Stimulated activated CD4-positive, alpha-beta T cell treated with anti-CD3 and anti-CD28 coated beads, Interleukin-15, amount 100 ng/mL, for 1 hour (primary cell): ENCODE results near the gene ACTL8.

Experiments used
- DNase-seq, 2 donors: peaks; one replicate each; pipeline ENCODE4 v3.0.0-alpha.2; 2020; ENCODE audit warnings: low read depth in 1 of 2, low spot score in 1 of 2

Gene ACTL8

GRCh38 chr1:17768651-17769241 lies 13.6 kb downstream of the ACTL8 start:
- no peak for DNase-seq

DNA sequence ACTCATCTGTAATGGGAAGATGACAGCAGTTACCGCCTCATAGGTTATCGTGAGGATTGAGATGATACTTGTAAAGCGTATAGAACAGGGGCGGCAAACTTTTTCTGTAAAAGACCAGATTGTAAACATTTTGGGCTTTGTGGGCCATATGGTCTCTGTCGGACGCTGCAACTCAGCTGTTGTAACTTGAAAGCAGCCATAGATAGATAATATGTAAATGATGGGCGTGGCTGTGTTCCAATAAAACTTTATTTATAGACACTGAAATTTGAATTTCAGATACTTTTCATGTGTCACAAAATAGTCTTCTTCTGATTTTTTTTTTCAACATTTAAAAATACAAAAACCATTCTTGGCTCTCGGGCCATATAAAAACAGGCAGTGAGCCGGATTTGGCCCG lies 15.8 kb downstream of the ACTL8 start:
- no peak for DNase-seq

DNA sequence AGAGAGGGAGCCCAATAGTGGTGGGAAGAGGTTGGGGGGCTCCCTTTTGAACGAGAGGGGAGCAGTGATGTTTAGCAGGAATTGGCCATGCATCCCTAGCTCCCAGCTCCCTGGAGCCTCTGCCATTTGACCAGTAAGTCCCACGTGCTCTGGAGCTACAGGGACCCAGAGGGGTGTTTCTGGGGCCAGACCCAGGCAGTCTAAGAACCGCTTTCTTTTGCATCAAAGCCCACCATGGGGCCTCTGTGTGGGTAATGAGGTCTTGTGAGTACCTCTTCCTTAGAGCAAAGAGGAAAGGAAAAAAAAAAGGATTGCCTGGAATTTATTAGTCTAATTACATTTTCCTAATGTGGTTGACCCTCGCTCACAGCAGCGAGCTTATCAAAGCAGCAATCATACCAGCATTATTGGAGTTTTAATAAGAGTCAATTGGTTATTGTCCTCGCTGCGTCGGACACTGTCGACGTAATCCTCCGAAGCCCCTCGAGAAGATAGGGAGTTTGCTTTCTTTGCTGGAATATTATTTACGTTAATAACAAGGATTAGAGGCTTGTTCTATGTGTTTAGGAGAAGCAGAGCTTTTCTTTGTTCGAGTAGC lies 17.6 kb downstream of the ACTL8 start:
- DNase-seq, result no peak

GRCh38 chr1:17773591-17774326 lies 18.6 kb downstream of the ACTL8 start:
- DNase-seq, result no peak

GRCh38 chr1:17774452-17774851 lies 19.3 kb downstream of the ACTL8 start:
- DNase-seq, result no peak

GRCh38 chr1:17775796-17776195 lies 20.7 kb downstream of the ACTL8 start:
- DNase-seq, result no peak

GRCh38 chr1:17776426-17776825 lies 21.3 kb downstream of the ACTL8 start:
- no peak for DNase-seq

- no peak for DNase-seq
Measured at GRCh38 chr1:17777330-17777729, 22.2 kb downstream of the ACTL8 start.

- no peak for DNase-seq
Measured at GRCh38 chr1:17777818-17778217, 22.7 kb downstream of the ACTL8 start.

- DNase-seq, result no peak
Measured at GRCh38 chr1:17780916-17781315, 25.8 kb downstream of the ACTL8 start.

DNA sequence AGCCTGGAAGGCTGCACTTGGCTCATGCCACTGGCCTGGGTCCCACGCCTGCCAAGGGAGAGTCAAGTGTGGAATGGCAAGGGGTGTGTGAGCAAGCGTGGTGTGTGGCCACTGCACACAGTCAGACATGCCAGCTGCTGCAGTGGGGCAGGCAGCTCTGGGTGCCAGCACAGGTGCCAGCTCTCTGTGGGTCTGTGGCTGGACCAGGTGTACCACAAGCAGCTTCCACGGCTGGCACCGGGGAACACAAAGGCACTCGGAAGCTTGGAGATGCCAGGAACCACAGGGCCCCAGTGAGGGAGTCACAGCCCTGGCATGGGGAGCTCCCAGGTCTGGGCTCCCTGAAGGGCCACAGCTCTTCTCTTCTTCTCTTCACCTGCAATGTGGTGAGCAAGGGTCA lies 34.8 kb downstream of the ACTL8 start:
- no peak for DNase-seq

GRCh38 chr1:17790383-17791054 lies 35.4 kb downstream of the ACTL8 start:
- no peak for DNase-seq

DNA sequence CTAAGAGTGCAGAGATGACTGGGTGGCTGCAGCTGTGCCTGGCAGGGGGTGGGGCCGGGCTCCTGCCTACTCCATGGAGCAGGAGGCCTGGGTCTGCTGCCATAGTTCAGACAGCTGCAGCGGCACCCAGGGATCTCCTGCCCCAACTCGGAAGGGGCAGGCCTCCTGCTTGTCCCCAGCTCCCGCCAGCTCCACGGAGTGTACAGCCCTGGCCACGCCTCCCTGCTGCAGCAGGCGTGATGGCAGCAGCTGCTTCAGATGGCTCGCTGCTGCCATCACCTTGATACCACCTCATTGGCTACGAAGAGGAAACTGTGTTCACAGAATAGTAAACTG lies 35.9 kb downstream of the ACTL8 start:
- no peak for DNase-seq

DNA sequence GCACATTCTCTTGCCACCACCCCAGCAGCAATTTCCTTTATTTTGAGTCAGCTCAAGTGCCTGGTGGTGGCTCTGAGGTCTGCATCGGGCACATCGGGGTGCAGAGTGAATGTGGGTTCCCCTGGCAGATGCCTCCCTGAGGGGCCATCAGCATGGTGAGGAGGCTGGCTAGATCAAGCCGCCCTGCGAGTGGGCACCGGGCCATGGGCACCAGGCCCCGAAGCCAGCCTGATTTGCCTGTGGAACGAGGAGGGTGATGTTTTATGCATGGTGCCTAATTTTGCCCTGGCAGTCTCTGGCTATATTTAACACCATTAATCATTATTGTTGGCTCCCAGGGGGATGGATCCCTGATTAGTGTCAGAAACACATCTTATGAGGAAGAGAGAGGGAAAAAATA lies 36.3 kb downstream of the ACTL8 start:
- no peak for DNase-seq

DNA sequence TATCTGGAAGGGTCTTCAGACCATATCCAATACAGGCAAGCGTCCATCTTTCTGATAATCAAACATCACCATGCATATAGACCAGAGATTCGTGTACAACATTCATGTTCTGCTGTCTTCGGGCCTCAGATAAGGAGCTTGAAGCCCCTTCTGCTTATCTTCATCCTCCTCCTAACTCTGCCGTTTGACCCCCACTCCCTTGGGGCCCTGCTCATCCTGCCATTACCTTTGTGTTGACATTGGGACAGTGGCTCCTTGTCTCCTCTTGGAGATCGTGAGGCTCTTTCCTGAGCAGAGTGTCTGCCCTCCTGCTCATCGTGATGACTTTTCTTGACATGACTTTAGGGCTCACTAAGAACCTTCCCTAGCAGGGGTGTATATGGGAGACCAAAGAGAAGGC lies 37.3 kb downstream of the ACTL8 start:
- DNase-seq, result no peak

DNA sequence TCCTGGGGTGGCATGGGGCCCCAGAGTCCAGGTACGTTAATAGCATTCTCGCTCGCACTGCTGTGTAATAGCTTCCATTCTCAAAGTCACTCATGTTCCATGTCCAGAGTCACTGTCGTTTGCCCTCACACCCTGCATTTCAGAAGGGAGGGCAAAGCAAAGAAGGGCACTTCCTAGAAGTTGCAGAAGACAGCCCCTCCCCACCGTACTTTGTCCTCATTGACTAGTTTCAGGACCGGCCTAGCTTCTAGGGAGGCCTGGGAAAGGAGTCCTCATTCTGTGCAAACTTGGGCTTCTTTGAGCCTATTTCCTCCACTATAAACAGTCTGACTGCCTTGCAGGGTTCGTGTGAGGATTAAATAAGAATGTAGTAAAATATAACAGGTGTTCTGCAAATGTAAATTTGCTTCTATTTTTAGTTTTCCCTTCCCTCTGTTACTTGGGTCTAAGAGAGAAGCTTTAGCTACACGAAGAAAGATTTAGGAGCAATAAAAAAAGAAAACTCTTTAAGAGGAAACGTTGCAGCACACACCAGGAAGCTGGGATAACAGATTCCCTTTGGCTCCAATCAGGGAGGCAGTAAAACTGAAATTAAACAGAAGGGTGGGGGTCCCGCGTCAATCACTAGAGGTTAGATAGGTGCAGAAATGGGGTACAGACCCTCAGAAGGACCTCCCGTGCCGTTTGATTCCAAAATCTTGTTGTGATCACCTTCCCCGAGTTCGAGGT lies 40.1 kb downstream of the ACTL8 start:
- no peak for DNase-seq

DNA sequence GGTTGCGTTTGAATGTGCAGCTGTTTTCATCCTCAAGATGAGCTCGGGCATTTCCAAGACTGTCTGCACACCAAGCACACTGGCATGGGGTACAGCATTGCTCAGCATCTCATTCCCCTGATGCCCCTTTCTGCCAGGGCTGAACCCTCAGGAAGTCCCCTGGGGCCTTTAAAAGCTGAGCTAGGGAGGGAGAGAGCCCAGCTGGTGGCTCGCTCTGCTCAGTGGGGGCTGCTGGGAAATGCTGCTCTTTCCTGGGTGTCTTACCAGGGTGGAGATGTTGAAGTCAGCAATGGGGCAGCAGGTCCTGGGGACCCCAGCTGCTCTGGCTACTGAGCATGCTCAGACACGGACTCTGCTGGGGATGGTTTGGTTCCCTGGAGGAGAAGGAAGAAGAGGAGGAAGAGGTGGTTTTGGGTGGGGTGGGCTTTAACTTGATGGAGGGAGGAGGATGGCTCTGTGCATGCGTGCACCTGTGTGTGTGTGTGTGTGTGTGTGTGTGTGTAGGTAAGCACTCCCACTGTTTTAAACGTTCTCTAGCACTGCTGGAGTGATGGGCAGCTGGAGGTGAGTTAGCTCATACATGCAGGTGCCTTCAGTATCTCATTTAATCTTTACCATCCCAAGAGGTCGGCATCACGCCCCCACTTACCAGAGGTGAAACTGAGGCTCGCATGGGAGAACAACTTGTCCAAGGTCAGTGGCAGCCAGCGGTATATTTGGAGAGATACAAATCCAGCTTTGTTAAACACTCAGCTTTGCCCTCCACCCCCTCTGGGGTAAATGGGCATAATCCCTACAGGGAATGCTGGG lies 40.9 kb downstream of the ACTL8 start:
- DNase-seq, result no peak

DNA sequence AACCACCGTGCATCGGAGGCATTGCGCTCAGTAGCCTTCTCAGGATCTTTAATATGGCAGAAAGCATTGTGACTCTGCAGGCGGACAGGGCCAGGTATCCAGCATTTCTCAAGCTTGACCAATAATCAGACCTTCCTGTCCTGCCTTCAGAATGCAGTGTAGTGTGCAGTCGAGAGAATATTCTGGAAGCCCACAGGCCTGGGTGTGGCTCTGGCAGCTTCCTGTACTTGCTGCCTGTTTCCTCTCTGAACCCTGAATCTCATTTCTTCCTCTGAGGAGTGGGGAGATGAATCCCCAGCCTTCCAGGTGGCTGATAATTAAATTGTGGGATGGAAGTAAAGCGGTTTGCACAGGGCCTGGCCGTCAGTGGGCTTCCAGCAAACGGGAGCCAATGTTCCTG lies 42.3 kb downstream of the ACTL8 start:
- DNase-seq, result no peak

DNA sequence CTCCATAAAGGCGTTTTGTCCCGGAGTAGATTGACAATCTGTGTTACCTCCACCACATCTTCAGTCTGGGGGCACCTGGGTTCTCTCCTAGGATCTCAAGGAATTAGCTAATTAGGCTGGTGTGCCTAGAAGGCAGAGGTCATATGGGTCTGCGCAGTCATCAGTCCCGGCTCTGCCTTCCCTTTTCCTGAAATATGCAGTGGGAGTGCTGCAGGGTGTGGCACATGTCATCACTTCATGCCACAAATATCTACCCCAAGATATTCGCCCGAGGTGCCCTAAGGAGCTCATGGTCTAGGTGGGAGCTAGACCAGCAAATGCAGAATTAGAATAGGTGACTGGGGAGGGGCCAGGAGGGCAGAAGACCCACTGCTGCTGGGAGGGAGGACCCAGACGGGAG lies 42.9 kb downstream of the ACTL8 start:
- DNase-seq, result no peak

DNA sequence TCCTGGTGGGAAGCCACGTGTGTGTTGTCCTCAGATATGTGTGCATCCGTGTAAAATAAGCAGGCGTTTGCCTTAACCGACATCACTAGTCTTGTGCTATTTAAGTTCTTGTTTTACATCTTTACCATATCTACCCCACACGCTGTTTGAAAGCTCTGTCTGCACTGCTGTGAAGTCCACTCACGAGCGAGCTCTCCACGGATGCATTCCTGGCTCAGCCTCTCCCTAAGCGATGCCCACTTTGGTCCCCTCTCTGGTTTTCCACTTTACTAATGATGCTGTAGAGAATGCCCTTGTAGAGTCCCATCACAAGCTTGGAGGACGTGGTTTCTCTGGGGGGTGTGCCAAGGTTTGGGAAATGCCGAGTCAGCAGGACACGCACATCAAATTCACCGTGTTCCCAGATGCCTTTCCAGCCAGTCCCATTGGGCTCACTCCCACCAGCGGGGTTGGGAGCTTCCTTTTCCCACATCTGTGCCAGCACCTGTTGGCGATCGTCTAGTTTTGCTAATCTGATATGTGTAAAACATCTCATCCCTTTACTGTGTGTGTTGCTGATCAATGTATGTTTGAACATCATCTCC lies 43.8 kb downstream of the ACTL8 start:
- DNase-seq, result no peak
